Testis (tissue), 3 donors: Measurements from ENCODE around the gene LSM10. TPM values are rescaled to one million over a fixed set of nuclear protein-coding genes. Genes with fewer than 3 reads are reported as not detected.

Experiments used
- DNase-seq: peaks from one replicate; pipeline ENCODE4 v3.0.0-alpha.2; 2019
- H3K27ac ChIP-seq, 2 donors: fragments of 200-600 bp; sonication (generic); one replicate each; pipeline ENCODE4 v1.5.1; 2019
- H3K27me3 ChIP-seq: fragments of 200-600 bp; sonication (generic); one replicate; pipeline ENCODE4 v1.5.1; 2019
- H3K36me3 ChIP-seq: fragments of 200-600 bp; sonication (generic); one replicate; pipeline ENCODE4 v1.5.1; 2017; ENCODE audit warnings: low read depth; ENCODE audit errors: missing control alignments
- H3K4me1 ChIP-seq: fragments of 200-600 bp; sonication (generic); one replicate; pipeline ENCODE4 v1.5.1; 2019
- H3K4me3 ChIP-seq, 2 donors: fragments of 200-600 bp; sonication (generic); one replicate each; pipeline ENCODE4 v1.5.1; 2017 to 2019
- H3K9me3 ChIP-seq: fragments of 200-600 bp; sonication (generic); one replicate; pipeline ENCODE4 v1.5.1; 2017
- CTCF ChIP-seq, 3 experiments: fragments of 450-650 bp in 2 of 3; fragments of 200-600 bp in 1 of 3; sonication (generic) in 1 of 3; IDR thresholded peaks; one replicate each; pipeline ENCODE4 v1.5.1; 2016 to 2019; ENCODE audit warnings: antibody characterized with exemption in 3 of 3, mild to moderate bottlenecking in 2 of 3, moderate library complexity in 1 of 3
- POLR2A ChIP-seq: fragments of 450-650 bp; IDR thresholded peaks from one replicate; pipeline ENCODE4 v1.6.1; 2017; ENCODE audit warnings: antibody characterized with exemption, mild to moderate bottlenecking, moderate library complexity
- WGBS, 2 donors: methylation state at CpG; one replicate each; pipeline ENCODE4 v1.1.5; 2018; 5-methylcytosine and 5-hydroxymethylcytosine counted together
- intact Hi-C: fragments of 100-400 bp; cut with DNase I; formaldehyde crosslinking; loops from one replicate; pipeline ENCODE4 v1.15.1; 2023; ENCODE audit warnings: low total_unique reads
- polyA plus RNA-seq: library from polyadenylated mRNA; stranded (reverse); fragments of 350-450 nt; fragmentation: Illumina TruSeq; extraction: RNeasy Lipid Tissue Mini Kit (QIAGEN cat#74804); gene quantifications from one replicate; pipeline ENCODE4 v1.2.3, GENCODE V29; 2014; ENCODE audit warnings: low read depth, low replicate concordance; ENCODE audit not compliant: insufficient read depth
- total RNA-seq, 2 donors: library from RNA; depleted of rRNA; stranded (reverse); fragments of >200 nt; gene quantifications; one replicate each; pipeline ENCODE4 v1.2.3, GENCODE V29; 2016

Gene LSM10
- total and polyA plus RNA-seq, 3 donors from 2014 or later: 69.1 to 106 (median 73.6) TPM

GRCh38 chr1:36369061-36369861, 28.4 kb downstream of the LSM10 start:
- peak; percentile 88 for DNase-seq
- H3K4me3 ChIP-seq: no peak overlapping the region
- no peaks in the 10 kb centered on the region for H3K27me3 ChIP-seq
- H3K27ac ChIP-seq: no peak overlapping the region
- WGBS, 2 donors: 63 to 69% methylated on average over 7 of the region's 7 CpGs
- H3K36me3 ChIP-seq: no peaks in the 10 kb centered on the region
- intact Hi-C loops: no loop called here
- H3K9me3 ChIP-seq: no peaks in the 10 kb centered on the region
- H3K4me1 ChIP-seq: peaks cover 46% of the 10 kb centered on the region
- peak; percentile 93 to 98 (median 94) for TF ChIP-seq CTCF (IDR thresholded peaks at IDR 0.05)
- TF ChIP-seq POLR2A: no peak

- intact Hi-C loops: no loop called here
- Histone ChIP-seq H3K27ac (no peak overlapping the region), H3K4me3 (no peak overlapping the region), H3K9me3 (no peaks in the 10 kb centered on the region), H3K27me3 (no peaks in the 10 kb centered on the region), H3K4me1 (peaks cover 32% of the 10 kb centered on the region), H3K36me3 (no peaks in the 10 kb centered on the region)
- DNase-seq: no peak
- WGBS, 2 donors: 85 to 95% methylated on average over 4 of the region's 4 CpGs
- no peak for TF ChIP-seq POLR2A
- no peak for TF ChIP-seq CTCF (IDR thresholded peaks at IDR 0.05)
Measured at GRCh38 chr1:36367798-36368197, 29.9 kb downstream of the LSM10 start.

- Histone ChIP-seq H3K4me3 (no peak overlapping the region), H3K27me3 (no peaks in the 10 kb centered on the region), H3K27ac (peak overlapping the region in 1 of 2 donors; percentile 19), H3K9me3 (no peaks in the 10 kb centered on the region), H3K4me1 (peaks cover 27% of the 10 kb centered on the region), H3K36me3 (no peaks in the 10 kb centered on the region)
- DNase-seq: no peak
- 84 to 97% methylated on average over 3 to 5 of the region's 5 CpGs for WGBS, 2 donors
- intact Hi-C loops: no loop called here
- TF ChIP-seq POLR2A (no peak), CTCF (IDR thresholded peaks at IDR 0.05) (no peak)
Measured at GRCh38 chr1:36367066-36367465, 30.6 kb downstream of the LSM10 start.

- H3K4me3 ChIP-seq: no peak overlapping the region
- H3K4me1 ChIP-seq: peaks cover 27% of the 10 kb centered on the region
- no peaks in the 10 kb centered on the region for H3K36me3 ChIP-seq
- TF ChIP-seq CTCF (IDR thresholded peaks at IDR 0.05) (no peak), POLR2A (no peak)
- DNase-seq: peak; percentile 47
- no peaks in the 10 kb centered on the region for H3K27me3 ChIP-seq
- H3K27ac ChIP-seq: peak overlapping the region in 1 of 2 donors; percentile 62
- 31 to 47% methylated on average over 18 of the region's 18 CpGs for WGBS, 2 donors
- H3K9me3 ChIP-seq: no peaks in the 10 kb centered on the region
- intact Hi-C loops: no loop called here
Measured at GRCh38 chr1:36366091-36366661, 31.5 kb downstream of the LSM10 start.
